Measurements from ENCODE around the gene PLA2G2E.

Gene PLA2G2E

GRCh38 chr1:19949016-19949415 lies 25.6 kb upstream of the PLA2G2E start:
- H3K4me3 ChIP-seq (ENCODE audit: extremely low read depth, insufficient read depth, low read length, poor library complexity, severe bottlenecking) = no peak overlapping the region
- no CpG with 5 or more reads among the region's 2 CpGs for WGBS, 2 experiments (ENCODE audit: insufficient coverage in 2 of 2)
- peaks cover 6% of the 10 kb centered on the region for H3K9me3 ChIP-seq (ENCODE audit: control insufficient read depth, low read length)
- peak overlapping the region; percentile 30 for H3K27ac ChIP-seq (ENCODE audit: low read depth, low read length, severe bottlenecking)
- H3K4me1 ChIP-seq (ENCODE audit: control insufficient read depth, insufficient read depth, low read length, poor library complexity, severe bottlenecking) = peaks cover 7% of the 10 kb centered on the region
- no peaks in the 10 kb centered on the region for H3K36me3 ChIP-seq (ENCODE audit: control insufficient read depth, insufficient read depth, low read length)

DNA sequence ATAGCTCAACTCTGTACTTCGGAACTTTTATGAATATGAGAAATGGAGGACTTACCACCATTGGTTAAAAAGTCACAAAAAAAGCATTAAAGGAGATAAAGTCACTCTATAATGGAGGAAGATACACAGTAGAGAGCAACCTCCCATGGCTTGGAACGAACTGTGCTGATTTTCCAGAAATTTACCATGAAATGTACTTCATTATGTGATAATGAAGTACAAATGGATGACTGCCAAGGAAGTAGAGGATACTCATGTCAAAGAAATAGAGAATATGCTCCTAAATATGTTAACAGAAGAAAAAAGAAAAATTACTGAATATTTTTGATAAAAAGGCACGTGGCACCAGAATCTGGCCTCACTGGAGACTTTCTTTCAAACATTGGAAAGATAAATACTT lies 23.6 kb upstream of the PLA2G2E start:
- peaks cover 7% of the 10 kb centered on the region for H3K4me1 ChIP-seq (ENCODE audit: control insufficient read depth, insufficient read depth, low read length, poor library complexity, severe bottlenecking)
- H3K9me3 ChIP-seq (ENCODE audit: control insufficient read depth, low read length) = no peaks in the 10 kb centered on the region
- no peak overlapping the region for H3K4me3 ChIP-seq (ENCODE audit: extremely low read depth, insufficient read depth, low read length, poor library complexity, severe bottlenecking)
- H3K36me3 ChIP-seq (ENCODE audit: control insufficient read depth, insufficient read depth, low read length) = no peaks in the 10 kb centered on the region
- WGBS, 2 experiments (ENCODE audit: insufficient coverage in 2 of 2) = 90 to 100% methylated on average over 2 of the region's 3 CpGs
- H3K27ac ChIP-seq (ENCODE audit: low read depth, low read length, severe bottlenecking) = no peak overlapping the region

- no peaks in the 10 kb centered on the region for H3K36me3 ChIP-seq (ENCODE audit: control insufficient read depth, insufficient read depth, low read length)
- 76 to 92% methylated on average over 5 to 6 of the region's 6 CpGs for WGBS, 2 experiments (ENCODE audit: insufficient coverage in 2 of 2)
- H3K4me3 ChIP-seq (ENCODE audit: extremely low read depth, insufficient read depth, low read length, poor library complexity, severe bottlenecking) = no peak overlapping the region
- peaks cover 1% of the 10 kb centered on the region for H3K9me3 ChIP-seq (ENCODE audit: control insufficient read depth, low read length)
- H3K27ac ChIP-seq (ENCODE audit: low read depth, low read length, severe bottlenecking) = no peak overlapping the region
- peaks cover 7% of the 10 kb centered on the region for H3K4me1 ChIP-seq (ENCODE audit: control insufficient read depth, insufficient read depth, low read length, poor library complexity, severe bottlenecking)
Observed at GRCh38 chr1:19946331-19946751, 22.9 kb upstream of the PLA2G2E start.

- Histone ChIP-seq H3K27ac (ENCODE audit: low read depth, low read length, severe bottlenecking) (no peak overlapping the region), H3K4me3 (ENCODE audit: extremely low read depth, insufficient read depth, low read length, poor library complexity, severe bottlenecking) (no peak overlapping the region), H3K9me3 (ENCODE audit: control insufficient read depth, low read length) (peaks cover 6% of the 10 kb centered on the region), H3K4me1 (ENCODE audit: control insufficient read depth, insufficient read depth, low read length, poor library complexity, severe bottlenecking) (peaks cover 7% of the 10 kb centered on the region), H3K36me3 (ENCODE audit: control insufficient read depth, insufficient read depth, low read length) (no peaks in the 10 kb centered on the region)
- 60 to 89% methylated on average over 1 of the region's 2 CpGs for WGBS, 2 experiments (ENCODE audit: insufficient coverage in 2 of 2)
Observed at GRCh38 chr1:19945914-19946313, 22.5 kb upstream of the PLA2G2E start.

DNA sequence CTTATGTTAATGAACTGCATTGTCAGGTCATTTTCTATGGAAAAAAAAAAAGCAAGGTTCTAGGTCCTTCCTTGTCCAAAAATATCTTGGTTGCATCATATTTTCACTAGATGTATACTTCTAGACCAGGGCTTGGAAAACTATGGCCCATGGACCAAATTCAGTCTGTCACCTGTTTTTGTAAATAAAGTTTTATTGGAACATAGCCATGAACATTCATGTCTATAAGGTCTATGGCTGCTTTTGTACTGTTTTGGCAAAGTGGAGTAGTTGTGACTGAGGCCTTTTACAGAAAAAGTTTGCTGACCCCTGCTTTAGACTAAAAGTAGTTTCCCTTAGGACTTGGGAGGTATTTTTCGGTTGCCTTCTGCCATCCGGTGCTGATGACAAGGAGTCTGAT lies 19.2 kb upstream of the PLA2G2E start:
- WGBS, 2 experiments (ENCODE audit: insufficient coverage in 2 of 2) = 100% methylated on average over 1 of the region's 2 CpGs
- Histone ChIP-seq H3K9me3 (ENCODE audit: control insufficient read depth, low read length) (peaks cover 11% of the 10 kb centered on the region), H3K27ac (ENCODE audit: low read depth, low read length, severe bottlenecking) (no peak overlapping the region), H3K36me3 (ENCODE audit: control insufficient read depth, insufficient read depth, low read length) (no peaks in the 10 kb centered on the region), H3K4me1 (ENCODE audit: control insufficient read depth, insufficient read depth, low read length, poor library complexity, severe bottlenecking) (peaks cover 4% of the 10 kb centered on the region), H3K4me3 (ENCODE audit: extremely low read depth, insufficient read depth, low read length, poor library complexity, severe bottlenecking) (no peak overlapping the region)

GRCh38 chr1:19942088-19942487 lies 18.7 kb upstream of the PLA2G2E start:
- peaks cover 4% of the 10 kb centered on the region for H3K4me1 ChIP-seq (ENCODE audit: control insufficient read depth, insufficient read depth, low read length, poor library complexity, severe bottlenecking)
- peaks cover 11% of the 10 kb centered on the region for H3K9me3 ChIP-seq (ENCODE audit: control insufficient read depth, low read length)
- H3K4me3 ChIP-seq (ENCODE audit: extremely low read depth, insufficient read depth, low read length, poor library complexity, severe bottlenecking) = no peak overlapping the region
- H3K36me3 ChIP-seq (ENCODE audit: control insufficient read depth, insufficient read depth, low read length) = no peaks in the 10 kb centered on the region
- no peak overlapping the region for H3K27ac ChIP-seq (ENCODE audit: low read depth, low read length, severe bottlenecking)
- WGBS, 2 experiments (ENCODE audit: insufficient coverage in 2 of 2) = 90 to 96% methylated on average over 3 of the region's 3 CpGs

DNA sequence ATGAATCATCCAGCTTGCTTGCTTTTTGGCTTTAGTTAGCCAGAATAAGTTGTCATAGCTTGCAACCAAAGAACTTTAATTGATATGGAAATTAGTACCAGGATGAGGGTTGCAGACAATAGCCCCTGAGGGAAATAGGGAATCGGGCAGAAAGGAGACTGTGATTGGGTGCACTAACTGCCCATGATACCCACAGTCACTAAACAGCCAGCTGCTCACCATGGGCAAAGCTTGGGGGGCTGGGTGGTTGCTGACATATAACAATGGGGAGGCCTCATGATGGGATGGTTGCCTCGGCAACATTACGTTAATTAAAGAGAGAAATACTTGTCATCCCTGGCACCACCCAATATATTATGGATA lies 17.8 kb upstream of the PLA2G2E start:
- H3K27ac ChIP-seq (ENCODE audit: low read depth, low read length, severe bottlenecking) = no peak overlapping the region

DNA sequence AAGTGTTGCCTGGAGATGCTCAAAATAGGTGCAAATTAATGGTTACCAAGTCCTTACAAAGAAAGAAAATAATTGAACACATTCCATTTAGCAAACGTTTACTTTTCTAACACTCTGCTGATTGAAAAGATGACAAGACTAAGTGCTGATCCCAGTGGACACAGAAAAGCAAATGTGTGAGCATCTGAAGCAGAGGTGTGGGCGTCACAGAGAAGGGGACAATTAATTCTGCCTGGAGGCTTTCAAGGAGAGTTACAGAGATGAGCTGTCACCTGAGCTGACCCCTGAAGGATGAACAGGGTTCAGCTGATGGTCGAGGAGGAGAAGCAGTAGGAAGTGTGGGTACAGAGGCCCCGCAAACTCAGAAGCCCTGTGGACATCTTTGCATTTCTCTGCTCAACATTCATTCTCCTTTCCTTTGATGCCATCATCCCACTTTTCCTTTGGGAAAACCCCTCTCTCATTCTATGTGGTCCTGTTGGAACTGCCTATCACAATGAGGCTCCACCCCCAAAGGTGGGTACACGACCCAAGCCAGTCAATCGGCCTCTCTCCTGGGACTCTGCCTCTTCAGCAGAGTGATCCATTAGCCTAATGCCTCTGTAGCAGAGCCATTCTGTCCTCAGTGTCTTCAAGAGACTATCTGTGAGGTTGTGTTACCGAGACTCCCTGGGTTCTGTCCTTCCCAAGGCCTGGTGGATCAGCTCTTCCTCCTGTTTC lies 17.2 kb upstream of the PLA2G2E start:
- WGBS, 2 experiments (ENCODE audit: insufficient coverage in 2 of 2) = 86 to 88% methylated on average over 3 to 5 of the region's 7 CpGs
- Histone ChIP-seq H3K27ac (ENCODE audit: low read depth, low read length, severe bottlenecking) (no peak overlapping the region), H3K4me1 (ENCODE audit: control insufficient read depth, insufficient read depth, low read length, poor library complexity, severe bottlenecking) (no peaks in the 10 kb centered on the region)

More for the DNA sequence above, 17.8 kb upstream of the PLA2G2E start:
- Histone ChIP-seq H3K9me3 (ENCODE audit: control insufficient read depth, low read length) (peaks cover 11% of the 10 kb centered on the region), H3K4me1 (ENCODE audit: control insufficient read depth, insufficient read depth, low read length, poor library complexity, severe bottlenecking) (peaks cover 2% of the 10 kb centered on the region), H3K4me3 (ENCODE audit: extremely low read depth, insufficient read depth, low read length, poor library complexity, severe bottlenecking) (no peak overlapping the region), H3K36me3 (ENCODE audit: control insufficient read depth, insufficient read depth, low read length) (no peaks in the 10 kb centered on the region)
- 100% methylated on average over 1 of the region's 3 CpGs; no CpG with 5 or more reads in 1 of the 2 experiments for WGBS, 2 experiments (ENCODE audit: insufficient coverage in 2 of 2)

GRCh38 chr1:19938472-19938871 lies 15.1 kb upstream of the PLA2G2E start:
- H3K36me3 ChIP-seq (ENCODE audit: control insufficient read depth, insufficient read depth, low read length) = no peaks in the 10 kb centered on the region
- no peak overlapping the region for H3K27ac ChIP-seq (ENCODE audit: low read depth, low read length, severe bottlenecking)
- H3K4me1 ChIP-seq (ENCODE audit: control insufficient read depth, insufficient read depth, low read length, poor library complexity, severe bottlenecking) = no peaks in the 10 kb centered on the region
- 83 to 100% methylated on average over 1 of the region's 1 CpG for WGBS, 2 experiments (ENCODE audit: insufficient coverage in 2 of 2)
- H3K9me3 ChIP-seq (ENCODE audit: control insufficient read depth, low read length) = peaks cover 16% of the 10 kb centered on the region
- H3K4me3 ChIP-seq (ENCODE audit: extremely low read depth, insufficient read depth, low read length, poor library complexity, severe bottlenecking) = no peak overlapping the region

More for the DNA sequence above, 17.2 kb upstream of the PLA2G2E start:
- Histone ChIP-seq H3K9me3 (ENCODE audit: control insufficient read depth, low read length) (peaks cover 11% of the 10 kb centered on the region), H3K4me3 (ENCODE audit: extremely low read depth, insufficient read depth, low read length, poor library complexity, severe bottlenecking) (no peak overlapping the region), H3K36me3 (ENCODE audit: control insufficient read depth, insufficient read depth, low read length) (no peaks in the 10 kb centered on the region)

GRCh38 chr1:19936061-19936750 lies 12.8 kb upstream of the PLA2G2E start:
- Histone ChIP-seq H3K9me3 (ENCODE audit: control insufficient read depth, low read length) (peaks cover 33% of the 10 kb centered on the region), H3K4me1 (ENCODE audit: control insufficient read depth, insufficient read depth, low read length, poor library complexity, severe bottlenecking) (no peaks in the 10 kb centered on the region), H3K27ac (ENCODE audit: low read depth, low read length, severe bottlenecking) (no peak overlapping the region), H3K4me3 (ENCODE audit: extremely low read depth, insufficient read depth, low read length, poor library complexity, severe bottlenecking) (no peak overlapping the region), H3K36me3 (ENCODE audit: control insufficient read depth, insufficient read depth, low read length) (no peaks in the 10 kb centered on the region)
- 79 to 90% methylated on average over 3 of the region's 3 CpGs for WGBS, 2 experiments (ENCODE audit: insufficient coverage in 2 of 2)

- H3K4me1 ChIP-seq (ENCODE audit: control insufficient read depth, insufficient read depth, low read length, poor library complexity, severe bottlenecking) = no peaks in the 10 kb centered on the region
- no peaks in the 10 kb centered on the region for H3K36me3 ChIP-seq (ENCODE audit: control insufficient read depth, insufficient read depth, low read length)
- peaks cover 40% of the 10 kb centered on the region for H3K9me3 ChIP-seq (ENCODE audit: control insufficient read depth, low read length)
- H3K27ac ChIP-seq (ENCODE audit: low read depth, low read length, severe bottlenecking) = no peak overlapping the region
- H3K4me3 ChIP-seq (ENCODE audit: extremely low read depth, insufficient read depth, low read length, poor library complexity, severe bottlenecking) = no peak overlapping the region
- WGBS, 2 experiments (ENCODE audit: insufficient coverage in 2 of 2) = 91 to 95% methylated on average over 6 to 7 of the region's 7 CpGs
Observed at GRCh38 chr1:19934336-19934735, 10.9 kb upstream of the PLA2G2E start.

All from mesodermal cell (in vitro differentiated cells).